CD8-positive, alpha-beta memory T cell (primary cell): ENCODE results near the gene IL22RA1. TPM values are rescaled to one million over a fixed set of nuclear protein-coding genes. Genes with fewer than 3 reads are reported as not detected.

Source experiments
- CTCF ChIA-PET: fragments of 350-600 bp; sonication (Branson Sonifier 250); formaldehyde crosslinking; loops from one replicate; lab custom pipeline; 2021; ENCODE audit warnings: antibody characterized with exemption; lab: Charles Lee
- POLR2A ChIA-PET: fragments of 350-600 bp; sonication (Branson Sonifier 250); formaldehyde crosslinking; loops from one replicate; lab custom pipeline; 2021; ENCODE audit warnings: antibody characterized with exemption; lab: Charles Lee
- DNase-seq, 5 donors: peaks; one replicate each; pipeline versions ENCODE4 v3.0.0 to v3.0.0-alpha.2; 2020 to 2022; ENCODE audit warnings: mixed read lengths in 1 of 5
- H3K27ac ChIP-seq: one replicate; pipeline ENCODE4 v1.7.0; 2013; ENCODE audit warnings: low read depth, mild to moderate bottlenecking, low read length, moderate library complexity
- H3K27me3 ChIP-seq: 2 replicates; pipeline ENCODE4 v1.7.0; 2013; ENCODE audit warnings: low read length, mild to moderate bottlenecking; ENCODE audit not compliant: insufficient read depth, poor library complexity, severe bottlenecking
- H3K36me3 ChIP-seq: 2 replicates; pipeline ENCODE4 v1.7.0; 2013; ENCODE audit warnings: mild to moderate bottlenecking, low read length, moderate library complexity; ENCODE audit not compliant: insufficient read depth
- H3K4me1 ChIP-seq: 2 replicates; pipeline ENCODE4 v1.7.0; 2013; ENCODE audit warnings: mild to moderate bottlenecking, low read length, moderate library complexity; ENCODE audit not compliant: insufficient read depth
- H3K4me3 ChIP-seq: 2 replicates; pipeline ENCODE4 v1.7.0; 2013; ENCODE audit warnings: mild to moderate bottlenecking, low read length
- H3K9me3 ChIP-seq: 2 replicates; pipeline ENCODE4 v1.7.0; 2013; ENCODE audit warnings: mild to moderate bottlenecking, low read length
- H3K27ac Mint-ChIP-seq, 8 donors: one replicate each; pipeline ENCODE4 v1.8.0; 2020 to 2021; ENCODE audit warnings: mixed read lengths in 8 of 8, mild to moderate bottlenecking in 6 of 8, inconsistent platforms in 3 of 8, moderate library complexity in 3 of 8
- H3K27me3 Mint-ChIP-seq, 2 donors: one replicate each; pipeline ENCODE4 v1.8.0; 2020 to 2021; ENCODE audit warnings: mixed read lengths in 2 of 2, mild to moderate bottlenecking in 1 of 2, moderate library complexity in 1 of 2
- H3K36me3 Mint-ChIP-seq, 3 donors: one replicate each; pipeline ENCODE4 v1.8.0; 2020 to 2021; ENCODE audit warnings: mixed read lengths in 3 of 3, inconsistent platforms in 1 of 3, mild to moderate bottlenecking in 1 of 3
- H3K4me1 Mint-ChIP-seq, 3 donors: one replicate each; pipeline ENCODE4 v1.8.0; 2020 to 2021; ENCODE audit warnings: mixed read lengths in 3 of 3, inconsistent platforms in 1 of 3, mild to moderate bottlenecking in 1 of 3
- H3K4me3 Mint-ChIP-seq, 7 donors: one replicate each; pipeline ENCODE4 v1.8.0; 2020 to 2021; ENCODE audit warnings: mixed read lengths in 7 of 7, mild to moderate bottlenecking in 6 of 7, moderate library complexity in 4 of 7, inconsistent platforms in 2 of 7
- H3K9me3 Mint-ChIP-seq, 5 donors: one replicate each; pipeline ENCODE4 v1.8.0; 2020 to 2022; ENCODE audit warnings: mixed read lengths in 5 of 5, mild to moderate bottlenecking in 3 of 5, moderate library complexity in 2 of 5, inconsistent platforms in 1 of 5
- polyA plus RNA-seq: library from polyadenylated mRNA; unstranded; fragments of 300-500 nt; fragmentation: Illumina TruSeq; gene quantifications from one replicate; pipeline ENCODE4 v1.2.3, GENCODE V29; 2021
- total RNA-seq, 2 experiments: library from RNA; stranded (reverse); gene quantifications; one replicate each; pipeline ENCODE4 v1.2.3, GENCODE V29; 2021

The IL22RA1 gene
- total and polyA plus RNA-seq, 3 experiments from 2014 or later: not detected

GRCh38 chr1:24133819-24134218, 9.1 kb downstream of the IL22RA1 start:
- H3K4me3 ChIP-seq: no peak overlapping the region
- no peak for DNase-seq
- H3K27ac Mint-ChIP-seq: no peak overlapping the region
- H3K9me3 Mint-ChIP-seq: peaks cover 2 to 19% (median 11%) of the 10 kb centered on the region in 5 donors
- peaks cover 7 to 28% of the 10 kb centered on the region in 2 donors for H3K27me3 Mint-ChIP-seq
- no peak overlapping the region for H3K4me3 Mint-ChIP-seq
- no peaks in the 10 kb centered on the region for H3K36me3 ChIP-seq
- CTCF ChIA-PET: interaction anchor here (1.0 kb wide), 1 partner anchor 16 kb away, joined by 3 read pairs; no protein-coding TSS in a partner anchor
- no peaks in the 10 kb centered on the region for H3K4me1 ChIP-seq
- H3K4me1 Mint-ChIP-seq: peaks cover 0 to 1% (median 1%) of the 10 kb centered on the region in 3 donors
- H3K27me3 ChIP-seq: no peaks in the 10 kb centered on the region
- POLR2A ChIA-PET: no interaction called here
- no peaks in the 10 kb centered on the region for H3K9me3 ChIP-seq
- H3K36me3 Mint-ChIP-seq: peaks cover 0 to 7% (median 2%) of the 10 kb centered on the region in 3 donors
- no peak overlapping the region for H3K27ac ChIP-seq

DNA sequence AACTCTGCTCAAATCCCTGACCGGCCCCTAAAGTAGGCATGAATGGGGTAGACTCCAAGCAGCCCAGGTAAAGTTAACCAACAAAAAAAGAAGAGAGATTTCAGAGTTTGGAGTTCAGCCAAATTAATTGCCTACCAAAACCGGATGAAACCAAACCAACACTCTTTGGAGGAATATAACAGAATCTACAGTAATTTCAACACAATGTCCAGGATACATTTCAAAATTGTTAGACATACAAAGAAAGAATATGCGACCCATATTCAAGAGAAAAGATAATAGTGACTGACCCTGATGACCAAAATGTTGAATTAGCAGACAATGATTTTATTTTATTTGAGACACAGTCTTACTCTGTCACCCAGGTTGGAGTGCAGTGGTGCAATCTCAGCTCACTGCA, 12.6 kb downstream of the IL22RA1 start:
- peaks cover 2 to 19% (median 11%) of the 10 kb centered on the region in 5 donors for H3K9me3 Mint-ChIP-seq
- H3K27me3 Mint-ChIP-seq: peaks cover 4 to 23% of the 10 kb centered on the region in 2 donors
- no peaks in the 10 kb centered on the region for H3K9me3 ChIP-seq
- no peak overlapping the region for H3K27ac ChIP-seq
- H3K4me1 Mint-ChIP-seq: no peaks in the 10 kb centered on the region
- H3K27ac Mint-ChIP-seq: no peak overlapping the region
- no peaks in the 10 kb centered on the region for H3K27me3 ChIP-seq
- no peak for DNase-seq
- CTCF ChIA-PET: no interaction called here
- no peaks in the 10 kb centered on the region for H3K36me3 ChIP-seq
- POLR2A ChIA-PET: no interaction called here
- H3K4me3 ChIP-seq: no peak overlapping the region
- H3K4me1 ChIP-seq: no peaks in the 10 kb centered on the region
- peaks cover 0 to 7% (median 2%) of the 10 kb centered on the region in 3 donors for H3K36me3 Mint-ChIP-seq
- H3K4me3 Mint-ChIP-seq: no peak overlapping the region

- Histone ChIP-seq H3K9me3 (no peaks in the 10 kb centered on the region), H3K4me3 (no peak overlapping the region), H3K27me3 (no peaks in the 10 kb centered on the region), H3K27ac (no peak overlapping the region), H3K36me3 (no peaks in the 10 kb centered on the region), H3K4me1 (no peaks in the 10 kb centered on the region)
- Mint-ChIP-seq H3K4me3 (no peak overlapping the region), H3K9me3 (peaks cover 2 to 19% (median 11%) of the 10 kb centered on the region in 5 donors), H3K4me1 (no peaks in the 10 kb centered on the region), H3K27ac (no peak overlapping the region), H3K27me3 (peaks cover 2 to 6% of the 10 kb centered on the region in 2 donors), H3K36me3 (peaks cover 0 to 7% (median 2%) of the 10 kb centered on the region in 3 donors)
- ChIA-PET CTCF (interaction anchor here (0.8 kb wide), 1 partner anchor 71 kb away, joined by 3 read pairs; no protein-coding TSS in a partner anchor), POLR2A (no interaction called here)
- no peak for DNase-seq
These were observed 15.1 kb downstream of the IL22RA1 start for GRCh38 chr1:24127801-24128363.

DNA sequence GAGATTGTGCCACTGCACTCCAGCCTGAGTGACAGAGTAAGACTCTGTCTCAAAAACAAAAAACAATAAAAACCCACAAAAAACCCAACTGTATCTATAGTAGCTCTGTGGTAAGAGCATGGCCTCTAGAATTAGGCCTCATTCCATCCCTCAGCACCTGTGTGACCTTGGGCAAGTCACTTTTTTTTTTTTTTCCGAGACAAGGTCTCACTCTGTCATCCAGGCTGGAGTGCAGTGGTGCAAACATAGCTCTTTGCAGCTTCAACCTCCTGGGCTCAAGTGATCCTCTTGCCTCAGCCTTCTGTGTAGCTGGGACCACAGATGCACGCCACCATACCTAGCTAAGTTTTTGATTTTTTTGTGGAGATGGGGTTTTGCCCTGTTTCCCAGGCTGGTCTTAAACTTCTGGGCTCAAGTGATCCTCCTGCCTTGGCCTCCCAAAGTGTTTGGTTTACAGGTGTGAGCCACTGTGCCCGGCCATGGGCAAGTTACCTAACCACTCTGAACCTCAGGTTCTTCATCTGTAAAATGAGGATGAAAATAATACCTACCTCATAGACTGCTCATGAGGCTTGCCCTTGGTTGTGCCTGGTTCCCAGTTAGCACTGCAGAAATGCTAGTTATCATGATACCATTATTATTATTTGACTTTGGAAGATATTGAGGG, 15.7 kb downstream of the IL22RA1 start:
- no peak for DNase-seq
- Histone ChIP-seq H3K9me3 (no peaks in the 10 kb centered on the region), H3K36me3 (no peaks in the 10 kb centered on the region), H3K4me3 (no peak overlapping the region), H3K4me1 (no peaks in the 10 kb centered on the region), H3K27ac (no peak overlapping the region), H3K27me3 (no peaks in the 10 kb centered on the region)
- H3K4me1 Mint-ChIP-seq: no peaks in the 10 kb centered on the region
- H3K27me3 Mint-ChIP-seq: peaks cover 0 to 3% of the 10 kb centered on the region in 2 donors
- ChIA-PET CTCF (interaction anchor here (0.8 kb wide), 1 partner anchor 71 kb away, joined by 3 read pairs; no protein-coding TSS in a partner anchor), POLR2A (no interaction called here)
- no peak overlapping the region for H3K4me3 Mint-ChIP-seq
- peaks cover 0 to 7% (median 2%) of the 10 kb centered on the region in 3 donors for H3K36me3 Mint-ChIP-seq
- peaks cover 2 to 19% (median 11%) of the 10 kb centered on the region in 5 donors for H3K9me3 Mint-ChIP-seq
- H3K27ac Mint-ChIP-seq: no peak overlapping the region

GRCh38 chr1:24126672-24127023, 16.3 kb downstream of the IL22RA1 start:
- Histone ChIP-seq H3K36me3 (no peaks in the 10 kb centered on the region), H3K9me3 (no peaks in the 10 kb centered on the region), H3K4me3 (no peak overlapping the region), H3K27ac (no peak overlapping the region), H3K27me3 (no peaks in the 10 kb centered on the region), H3K4me1 (no peaks in the 10 kb centered on the region)
- Mint-ChIP-seq H3K36me3 (peaks cover 0 to 7% (median 2%) of the 10 kb centered on the region in 3 donors), H3K27ac (no peak overlapping the region), H3K9me3 (peaks cover 2 to 19% (median 11%) of the 10 kb centered on the region in 5 donors), H3K27me3 (no peaks in the 10 kb centered on the region), H3K4me1 (no peaks in the 10 kb centered on the region), H3K4me3 (no peak overlapping the region)
- ChIA-PET POLR2A (no interaction called here), CTCF (no interaction called here)
- DNase-seq: no peak

GRCh38 chr1:24126018-24126671, 16.8 kb downstream of the IL22RA1 start:
- no peak overlapping the region for H3K4me3 ChIP-seq
- CTCF ChIA-PET: no interaction called here
- POLR2A ChIA-PET: no interaction called here
- H3K4me1 Mint-ChIP-seq: no peaks in the 10 kb centered on the region
- peaks cover 0 to 7% (median 2%) of the 10 kb centered on the region in 3 donors for H3K36me3 Mint-ChIP-seq
- peaks cover 0 to 2% of the 10 kb centered on the region in 2 donors for H3K27me3 Mint-ChIP-seq
- no peaks in the 10 kb centered on the region for H3K4me1 ChIP-seq
- peaks cover 2 to 14% (median 11%) of the 10 kb centered on the region in 5 donors for H3K9me3 Mint-ChIP-seq
- no peaks in the 10 kb centered on the region for H3K36me3 ChIP-seq
- H3K9me3 ChIP-seq: no peaks in the 10 kb centered on the region
- H3K27ac ChIP-seq: no peak overlapping the region
- DNase-seq: no peak
- H3K27ac Mint-ChIP-seq: no peak overlapping the region
- H3K4me3 Mint-ChIP-seq: no peak overlapping the region
- no peaks in the 10 kb centered on the region for H3K27me3 ChIP-seq

GRCh38 chr1:24125456-24125855, 17.5 kb downstream of the IL22RA1 start:
- no peaks in the 10 kb centered on the region for H3K4me1 ChIP-seq
- ChIA-PET CTCF (no interaction called here), POLR2A (no interaction called here)
- peaks cover 2 to 9% (median 6%) of the 10 kb centered on the region in 5 donors for H3K9me3 Mint-ChIP-seq
- no peak overlapping the region for H3K4me3 Mint-ChIP-seq
- peaks cover 0 to 7% (median 2%) of the 10 kb centered on the region in 3 donors for H3K36me3 Mint-ChIP-seq
- peaks cover under 1 to 3% of the 10 kb centered on the region in 2 donors for H3K27me3 Mint-ChIP-seq
- no peak overlapping the region for H3K27ac Mint-ChIP-seq
- no peaks in the 10 kb centered on the region for H3K9me3 ChIP-seq
- H3K27me3 ChIP-seq: no peaks in the 10 kb centered on the region
- H3K36me3 ChIP-seq: no peaks in the 10 kb centered on the region
- H3K27ac ChIP-seq: no peak overlapping the region
- no peak for DNase-seq
- H3K4me3 ChIP-seq: no peak overlapping the region
- no peaks in the 10 kb centered on the region for H3K4me1 Mint-ChIP-seq

DNA sequence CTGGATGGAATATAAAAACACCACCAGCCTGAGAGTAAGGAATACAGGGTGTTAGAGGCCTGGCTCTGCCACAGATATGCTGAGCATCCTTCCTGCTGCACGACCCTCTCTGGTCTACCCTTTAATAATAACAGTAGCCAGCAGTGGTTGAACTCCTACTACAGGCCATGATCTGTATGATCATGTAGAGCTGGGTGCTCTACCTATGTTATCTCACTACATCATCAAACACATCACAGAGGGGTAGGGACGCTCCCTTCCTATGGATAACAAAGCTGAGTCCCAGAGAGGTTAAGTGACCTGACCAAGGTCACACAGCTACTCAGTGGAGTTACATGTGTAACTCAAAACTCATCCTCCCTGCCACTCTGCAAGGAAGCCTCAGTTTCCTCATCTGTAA, 18.0 kb downstream of the IL22RA1 start:
- no peak overlapping the region for H3K27ac Mint-ChIP-seq
- H3K36me3 Mint-ChIP-seq: peaks cover 0 to 3% (median 2%) of the 10 kb centered on the region in 3 donors
- Histone ChIP-seq H3K9me3 (no peaks in the 10 kb centered on the region), H3K36me3 (no peaks in the 10 kb centered on the region), H3K27me3 (peaks cover 4% of the 10 kb centered on the region), H3K4me1 (no peaks in the 10 kb centered on the region), H3K4me3 (no peak overlapping the region), H3K27ac (no peak overlapping the region)
- peaks cover 3 to 6% of the 10 kb centered on the region in 2 donors for H3K27me3 Mint-ChIP-seq
- CTCF ChIA-PET: no interaction called here
- no peak for DNase-seq
- H3K4me3 Mint-ChIP-seq: no peak overlapping the region
- POLR2A ChIA-PET: no interaction called here
- H3K4me1 Mint-ChIP-seq: no peaks in the 10 kb centered on the region
- peaks cover 1 to 7% (median 3%) of the 10 kb centered on the region in 5 donors for H3K9me3 Mint-ChIP-seq
